ENCODE data around the gene TRIP4. TPM values are rescaled to one million over a fixed set of nuclear protein-coding genes. Genes with fewer than 3 reads are reported as not detected.

Gene TRIP4
- total RNA-seq, 1 donor from 2014 or later: 46.1 TPM

- peaks cover 14% of the 10 kb centered on the region for H3K27me3 Mint-ChIP-seq (ENCODE audit: unreplicated experiment)
- H3K4me1 Mint-ChIP-seq (ENCODE audit: unreplicated experiment): peaks cover 22% of the 10 kb centered on the region
- H3K36me3 Mint-ChIP-seq (ENCODE audit: low read depth, unreplicated experiment): peaks cover 15% of the 10 kb centered on the region
- no peaks in the 10 kb centered on the region for H3K9me3 Mint-ChIP-seq (ENCODE audit: unreplicated experiment)
- no peak for TF ChIP-seq CTCF (IDR thresholded peaks at IDR 0.05; ENCODE audit: unreplicated experiment)
- H3K27ac Mint-ChIP-seq (ENCODE audit: unreplicated experiment): peak within 1 kb of the TSS; percentile 93
- peak; percentile 100 for DNase-seq (ENCODE audit: low spot score)
- H3K4me3 Mint-ChIP-seq (ENCODE audit: unreplicated experiment): peak within 1 kb of the TSS; percentile 97
These were observed 72.6 kb downstream of the TRIP4 start, which contains the start of gene ZNF609 for GRCh38 chr15:64460206-64460723. Gene ZNF609 (plus strand): TSS chr15:64460578. CDS start chr15:64499420, 38,842 bp downstream.

GRCh38 chr15:64460724-64461720 lies 73.4 kb downstream of the TRIP4 start:
- H3K4me1 Mint-ChIP-seq (ENCODE audit: unreplicated experiment): peaks cover 22% of the 10 kb centered on the region
- peak overlapping the region; percentile 92 for H3K27ac Mint-ChIP-seq (ENCODE audit: unreplicated experiment)
- DNase-seq (ENCODE audit: low spot score): peak; percentile 17
- peaks cover 14% of the 10 kb centered on the region for H3K27me3 Mint-ChIP-seq (ENCODE audit: unreplicated experiment)
- H3K36me3 Mint-ChIP-seq (ENCODE audit: low read depth, unreplicated experiment): peaks cover 12% of the 10 kb centered on the region
- TF ChIP-seq CTCF (IDR thresholded peaks at IDR 0.05; ENCODE audit: unreplicated experiment): no peak
- H3K9me3 Mint-ChIP-seq (ENCODE audit: unreplicated experiment): no peaks in the 10 kb centered on the region
- peak overlapping the region; percentile 97 for H3K4me3 Mint-ChIP-seq (ENCODE audit: unreplicated experiment)

GRCh38 chr15:64461721-64462162 lies 74.1 kb downstream of the TRIP4 start:
- Mint-ChIP-seq H3K36me3 (ENCODE audit: low read depth, unreplicated experiment) (peaks cover 8% of the 10 kb centered on the region), H3K4me3 (ENCODE audit: unreplicated experiment) (peak overlapping the region; percentile 97), H3K9me3 (ENCODE audit: unreplicated experiment) (no peaks in the 10 kb centered on the region), H3K27ac (ENCODE audit: unreplicated experiment) (peak overlapping the region; percentile 92), H3K27me3 (ENCODE audit: unreplicated experiment) (peaks cover 14% of the 10 kb centered on the region), H3K4me1 (ENCODE audit: unreplicated experiment) (peaks cover 28% of the 10 kb centered on the region)
- no peak for TF ChIP-seq CTCF (IDR thresholded peaks at IDR 0.05; ENCODE audit: unreplicated experiment)
- peak; percentile 4 for DNase-seq (ENCODE audit: low spot score)

- Mint-ChIP-seq H3K27ac (ENCODE audit: unreplicated experiment) (no peak overlapping the region), H3K4me1 (ENCODE audit: unreplicated experiment) (peaks cover 34% of the 10 kb centered on the region), H3K4me3 (ENCODE audit: unreplicated experiment) (no peak overlapping the region)
These were observed 74.9 kb downstream of the TRIP4 start for GRCh38 chr15:64462492-64462891.

More at GRCh38 chr15:64462492-64462891, 74.9 kb downstream of the TRIP4 start:
- Mint-ChIP-seq H3K27me3 (ENCODE audit: unreplicated experiment) (peaks cover 14% of the 10 kb centered on the region), H3K9me3 (ENCODE audit: unreplicated experiment) (no peaks in the 10 kb centered on the region), H3K36me3 (ENCODE audit: low read depth, unreplicated experiment) (peaks cover 8% of the 10 kb centered on the region)
- no peak for TF ChIP-seq CTCF (IDR thresholded peaks at IDR 0.05; ENCODE audit: unreplicated experiment)
- no peak for DNase-seq (ENCODE audit: low spot score)
